ENCODE measurements around the gene RUSF1.
"Not testable (repeated sequence)": the region's sequence is repeated elsewhere in the genome, so short reads cannot be mapped to it uniquely, and the experiment has no call there.

The RUSF1 gene

GRCh38 chr16:31445931-31446330 is 62.3 kb downstream of the RUSF1 start:
- DNase-seq = not testable (repeated sequence)

- no peak for DNase-seq
These were observed 66.2 kb downstream of the RUSF1 start for GRCh38 chr16:31441956-31442355.

DNA sequence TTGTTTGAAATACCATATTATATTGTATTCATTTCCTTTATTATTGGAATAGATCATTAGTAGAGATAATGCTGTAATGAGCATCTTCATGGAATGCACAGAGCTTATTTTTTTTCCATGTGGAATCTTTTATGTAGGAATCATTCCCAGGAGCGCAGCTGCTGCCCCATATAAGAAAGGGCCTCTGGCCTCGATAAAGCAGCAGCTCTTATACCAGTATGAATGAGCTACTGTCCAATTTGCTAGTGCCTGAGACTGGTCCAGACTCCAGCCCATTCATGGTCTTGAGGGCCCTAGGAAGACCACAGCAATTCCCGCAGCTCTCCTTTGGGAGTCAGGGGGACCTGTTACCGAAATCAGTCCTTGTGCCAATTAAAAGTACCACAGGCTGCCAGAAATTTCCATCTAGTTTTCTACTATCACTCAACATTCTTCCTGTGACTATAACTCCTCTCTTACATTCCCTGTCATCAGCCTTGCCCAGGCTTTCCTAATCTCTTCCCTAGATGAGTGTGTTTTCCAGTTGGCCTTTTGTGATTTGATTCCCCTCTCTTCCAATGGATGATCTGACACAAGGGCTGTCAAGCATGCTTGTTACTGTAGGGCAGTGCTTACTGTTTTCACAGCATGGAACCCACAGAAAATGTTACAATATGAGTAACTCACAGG is 67.5 kb downstream of the RUSF1 start:
- DNase-seq = no peak

DNA sequence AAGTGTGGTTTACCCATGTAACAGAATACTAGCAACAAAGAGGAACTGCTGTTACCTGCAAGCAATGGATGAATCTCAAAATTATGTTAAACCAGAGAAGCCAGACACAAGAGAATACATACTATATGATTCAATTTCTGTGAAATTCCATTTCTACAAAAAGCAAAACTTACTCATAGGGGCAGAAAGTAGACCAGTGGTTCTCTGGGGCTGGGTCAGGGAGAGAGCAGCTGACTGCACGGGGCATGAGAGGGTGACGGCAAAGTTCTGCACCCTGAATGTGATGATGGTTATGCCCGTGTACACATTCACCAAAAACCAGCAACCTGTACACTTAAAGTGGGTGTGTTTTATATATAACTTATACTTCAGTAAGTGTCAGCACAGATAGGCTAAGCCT is 68.7 kb downstream of the RUSF1 start:
- DNase-seq = no peak
